Osteocyte (in vitro differentiated cells): Measurements from ENCODE around the gene NAPEPLD. TPM values are rescaled to one million over a fixed set of nuclear protein-coding genes. Genes with fewer than 3 reads are reported as not detected.
"Not testable (repeated sequence)": the region's sequence is repeated elsewhere in the genome, so short reads cannot be mapped to it uniquely, and the experiment has no call there.

Source experiments
- DNase-seq: peaks from one replicate; pipeline ENCODE4 v3.0.0; 2021; ENCODE audit warnings: mixed read lengths; ENCODE audit not compliant: unreplicated experiment; ENCODE audit errors: extremely low spot score
- H3K27ac Mint-ChIP-seq: one replicate; pipeline ENCODE4 v1.8.0; 2021; ENCODE audit warnings: mild to moderate bottlenecking, mixed read lengths; ENCODE audit not compliant: unreplicated experiment
- H3K27me3 Mint-ChIP-seq: one replicate; pipeline ENCODE4 v1.8.0; 2021; ENCODE audit warnings: mixed read lengths; ENCODE audit not compliant: unreplicated experiment
- H3K36me3 Mint-ChIP-seq: one replicate; pipeline ENCODE4 v1.8.0; 2021; ENCODE audit warnings: mixed read lengths; ENCODE audit not compliant: unreplicated experiment
- H3K4me1 Mint-ChIP-seq: one replicate; pipeline ENCODE4 v1.8.0; 2021; ENCODE audit warnings: mixed read lengths; ENCODE audit not compliant: unreplicated experiment
- H3K4me3 Mint-ChIP-seq: one replicate; pipeline ENCODE4 v1.8.0; 2021; ENCODE audit warnings: mild to moderate bottlenecking, moderate library complexity, mixed read lengths; ENCODE audit not compliant: unreplicated experiment
- H3K9me3 Mint-ChIP-seq: one replicate; pipeline ENCODE4 v1.8.0; 2021; ENCODE audit warnings: mixed read lengths; ENCODE audit not compliant: unreplicated experiment
- total RNA-seq: library from RNA; stranded (reverse); gene quantifications from 2 replicates; pipeline ENCODE4 v1.2.1, GENCODE V29; 2021
- TF ChIP-seq, protein P1 (sequence below): fragments of 200-600 bp; sonication (generic); IDR thresholded peaks from 2 replicates; pipeline ENCODE4 v1.5.0; 2021; ENCODE audit warnings: antibody characterized with exemption, mild to moderate bottlenecking, moderate library complexity

Gene NAPEPLD
- total RNA-seq, 1 donor from 2014 or later = 11.6 TPM

DNA sequence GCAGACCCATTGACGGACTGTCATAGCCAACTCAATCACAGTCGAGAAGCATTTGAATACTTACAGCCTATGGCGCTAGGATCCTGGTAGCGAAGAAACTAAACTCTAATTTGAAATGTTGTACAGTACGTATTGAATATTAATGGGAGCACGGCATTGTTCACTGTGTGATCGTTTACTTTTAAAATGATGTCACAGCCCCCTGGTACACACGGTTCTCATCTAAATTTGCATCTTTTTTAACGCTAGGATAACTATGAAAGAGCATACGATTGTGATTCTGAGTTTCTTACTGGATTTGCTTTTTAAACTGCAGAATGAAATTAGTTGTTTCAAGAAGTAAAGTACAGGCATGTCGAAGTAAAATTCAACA is 895 bp upstream of the NAPEPLD start:
- Mint-ChIP-seq H3K4me3 (peak overlapping the region; percentile 92), H3K4me1 (peaks cover 32% of the 10 kb centered on the region), H3K36me3 (no peaks in the 10 kb centered on the region), H3K27ac (peak overlapping the region; percentile 95), H3K9me3 (no peaks in the 10 kb centered on the region), H3K27me3 (no peaks in the 10 kb centered on the region)
- no peak for DNase-seq
- TF ChIP-seq, protein P1, sequence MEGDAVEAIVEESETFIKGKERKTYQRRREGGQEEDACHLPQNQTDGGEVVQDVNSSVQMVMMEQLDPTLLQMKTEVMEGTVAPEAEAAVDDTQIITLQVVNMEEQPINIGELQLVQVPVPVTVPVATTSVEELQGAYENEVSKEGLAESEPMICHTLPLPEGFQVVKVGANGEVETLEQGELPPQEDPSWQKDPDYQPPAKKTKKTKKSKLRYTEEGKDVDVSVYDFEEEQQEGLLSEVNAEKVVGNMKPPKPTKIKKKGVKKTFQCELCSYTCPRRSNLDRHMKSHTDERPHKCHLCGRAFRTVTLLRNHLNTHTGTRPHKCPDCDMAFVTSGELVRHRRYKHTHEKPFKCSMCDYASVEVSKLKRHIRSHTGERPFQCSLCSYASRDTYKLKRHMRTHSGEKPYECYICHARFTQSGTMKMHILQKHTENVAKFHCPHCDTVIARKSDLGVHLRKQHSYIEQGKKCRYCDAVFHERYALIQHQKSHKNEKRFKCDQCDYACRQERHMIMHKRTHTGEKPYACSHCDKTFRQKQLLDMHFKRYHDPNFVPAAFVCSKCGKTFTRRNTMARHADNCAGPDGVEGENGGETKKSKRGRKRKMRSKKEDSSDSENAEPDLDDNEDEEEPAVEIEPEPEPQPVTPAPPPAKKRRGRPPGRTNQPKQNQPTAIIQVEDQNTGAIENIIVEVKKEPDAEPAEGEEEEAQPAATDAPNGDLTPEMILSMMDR = no peak

DNA sequence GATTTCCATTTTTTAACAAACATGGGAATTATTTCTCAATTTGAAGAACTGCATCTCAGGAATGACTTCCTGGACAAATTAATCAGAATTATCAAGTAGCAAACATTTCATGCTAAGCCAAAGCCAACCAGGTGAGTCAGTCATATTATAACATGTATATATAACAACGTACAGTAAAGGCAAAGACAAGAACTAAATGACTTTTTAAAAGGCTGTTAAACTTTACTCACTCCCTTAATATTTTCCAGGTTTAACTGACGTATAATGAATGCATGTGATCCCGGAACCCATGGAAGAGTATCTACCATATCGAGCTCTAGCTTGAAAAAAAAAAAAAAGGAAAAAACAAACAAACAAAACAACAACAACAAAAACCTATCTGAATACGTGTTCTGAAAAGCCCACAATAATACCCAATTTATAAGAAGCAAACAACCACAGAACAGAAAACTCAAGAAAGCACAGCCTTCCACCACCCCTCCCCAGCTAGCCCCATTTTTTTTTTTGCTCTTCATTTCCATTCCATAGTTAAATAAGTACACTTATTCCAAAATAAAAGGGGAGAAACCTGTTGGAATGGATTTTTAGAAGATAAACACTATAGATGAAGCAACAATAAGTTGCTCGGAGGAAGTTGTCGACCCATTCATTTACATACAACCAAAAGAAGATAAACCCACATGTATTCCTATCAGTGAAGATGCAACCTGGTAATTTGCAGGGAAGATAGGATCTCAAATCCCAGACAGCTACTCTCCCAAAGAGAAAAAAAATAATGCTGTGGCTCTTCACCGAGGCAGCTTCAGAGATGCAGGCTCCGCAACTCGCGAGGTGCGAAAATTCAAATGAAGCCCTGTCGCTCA is 537 bp downstream of the NAPEPLD start:
- no peaks in the 10 kb centered on the region for H3K27me3 Mint-ChIP-seq
- DNase-seq = no peak
- no peaks in the 10 kb centered on the region for H3K36me3 Mint-ChIP-seq
- peak overlapping the region; percentile 92 for H3K4me3 Mint-ChIP-seq
- no peaks in the 10 kb centered on the region for H3K9me3 Mint-ChIP-seq
- TF ChIP-seq, protein P1 = no peak
- peak overlapping the region; percentile 95 for H3K27ac Mint-ChIP-seq
- H3K4me1 Mint-ChIP-seq = peaks cover 32% of the 10 kb centered on the region

DNA sequence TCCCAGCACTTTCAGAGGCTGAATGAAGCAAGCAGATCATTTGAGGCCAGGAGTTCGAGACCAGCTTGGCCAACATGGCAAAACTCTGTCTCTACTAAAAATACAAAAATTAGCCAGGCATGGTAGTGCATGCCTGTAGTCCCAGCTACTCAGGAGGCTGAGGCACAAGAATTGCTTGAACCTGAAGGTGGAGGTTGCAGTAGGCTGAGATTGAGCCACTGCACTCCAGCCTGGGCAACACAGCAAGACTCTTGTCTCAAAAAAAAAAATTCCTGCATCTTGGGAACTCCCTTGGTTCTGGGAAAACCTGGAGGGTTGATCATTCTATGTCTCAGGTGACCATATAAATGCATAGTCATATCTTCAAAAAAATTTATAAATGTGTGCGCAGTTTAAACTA is 4.1 kb downstream of the NAPEPLD start:
- not testable (repeated sequence) for H3K27me3 Mint-ChIP-seq, H3K27ac Mint-ChIP-seq, H3K4me3 Mint-ChIP-seq, DNase-seq, H3K36me3 Mint-ChIP-seq, H3K9me3 Mint-ChIP-seq
- peaks cover 30% of the 10 kb centered on the region for H3K4me1 Mint-ChIP-seq

DNA sequence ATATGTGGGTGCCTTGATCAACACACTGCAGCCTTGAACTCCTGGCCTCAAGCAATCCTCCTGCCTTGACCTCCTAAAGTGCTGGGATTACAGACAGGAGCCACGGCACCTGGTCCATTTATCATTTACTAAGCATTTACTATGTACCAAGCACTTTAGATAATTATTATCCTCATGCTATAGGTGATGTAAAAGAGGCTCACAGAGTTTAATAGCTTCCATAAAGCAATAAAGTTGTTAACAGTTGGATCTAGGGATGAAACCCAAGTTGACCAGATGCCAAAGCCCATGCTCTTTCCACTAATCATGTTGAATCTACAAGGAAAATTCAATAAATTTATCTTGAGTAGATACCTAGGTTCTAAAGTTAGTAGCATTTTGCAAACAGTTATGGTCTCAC is 5.0 kb downstream of the NAPEPLD start:
- H3K27ac Mint-ChIP-seq = no peak overlapping the region
- no peak for DNase-seq
- no peak overlapping the region for H3K4me3 Mint-ChIP-seq
- TF ChIP-seq, protein P1 = no peak
- no peaks in the 10 kb centered on the region for H3K9me3 Mint-ChIP-seq
- no peaks in the 10 kb centered on the region for H3K27me3 Mint-ChIP-seq
- H3K36me3 Mint-ChIP-seq = no peaks in the 10 kb centered on the region
- H3K4me1 Mint-ChIP-seq = peaks cover 26% of the 10 kb centered on the region

DNA sequence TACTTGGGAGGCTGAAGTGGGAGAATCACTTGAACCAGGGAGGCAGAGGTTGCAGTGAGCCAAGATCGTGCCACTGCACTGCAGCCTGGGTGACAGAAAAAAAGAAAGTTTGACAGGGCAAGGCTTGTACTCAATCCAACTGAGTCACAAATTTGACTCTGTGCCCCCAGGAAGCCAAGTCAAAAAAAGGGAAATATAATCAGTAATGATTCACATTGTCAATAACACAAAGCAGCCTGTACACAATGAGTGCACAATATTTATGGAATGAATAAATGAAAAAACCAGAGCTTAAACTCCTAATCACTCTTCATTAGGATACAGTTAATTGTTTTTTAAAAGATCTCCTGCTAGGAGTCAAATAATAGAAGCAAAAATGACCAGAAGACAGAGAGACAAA is 6.4 kb downstream of the NAPEPLD start:
- TF ChIP-seq, protein P1 = no peak
- Mint-ChIP-seq H3K4me3 (no peak overlapping the region), H3K27ac (no peak overlapping the region), H3K9me3 (no peaks in the 10 kb centered on the region), H3K4me1 (peaks cover 14% of the 10 kb centered on the region), H3K36me3 (no peaks in the 10 kb centered on the region), H3K27me3 (no peaks in the 10 kb centered on the region)
- no peak for DNase-seq
